WERI-Rb-1 (cell line): ENCODE data around the gene FASTK.

Source experiments
- DNase-seq: peaks from one replicate; pipeline ENCODE4 v3.0.0-alpha.2; 2020
- H3K27ac ChIP-seq: fragments of 250-450 bp; sonication (Bioruptor Pico); 2 replicates; pipeline ENCODE4 v1.5.1; 2020; ENCODE audit warnings: mild to moderate bottlenecking, moderate library complexity
- H3K27me3 ChIP-seq: fragments of 250-450 bp; sonication (Bioruptor Pico); 2 replicates; pipeline ENCODE4 v1.5.1; 2021; ENCODE audit warnings: mild to moderate bottlenecking, low read depth, moderate library complexity; ENCODE audit not compliant: insufficient read depth, severe bottlenecking
- H3K36me3 ChIP-seq: fragments of 250-450 bp; sonication (Bioruptor Pico); 2 replicates; pipeline ENCODE4 v1.5.1; 2020; ENCODE audit warnings: mild to moderate bottlenecking, moderate library complexity
- H3K4me3 ChIP-seq: 2 replicates; pipeline ENCODE4 v1.5.1; 2011; ENCODE audit warnings: low read depth, mild to moderate bottlenecking, control low read depth, low read length
- H3K9me3 ChIP-seq: fragments of 250-450 bp; sonication (Bioruptor Pico); 2 replicates; pipeline ENCODE4 v1.5.1; 2021; ENCODE audit warnings: mild to moderate bottlenecking, moderate library complexity; ENCODE audit not compliant: severe bottlenecking
- TF ChIP-seq, protein P1 (sequence below): IDR thresholded peaks from 2 replicates; pipeline ENCODE4 v1.5.1; 2011; ENCODE audit warnings: low read depth, mild to moderate bottlenecking, control low read depth, inconsistent platforms, low read length

Gene FASTK

DNA sequence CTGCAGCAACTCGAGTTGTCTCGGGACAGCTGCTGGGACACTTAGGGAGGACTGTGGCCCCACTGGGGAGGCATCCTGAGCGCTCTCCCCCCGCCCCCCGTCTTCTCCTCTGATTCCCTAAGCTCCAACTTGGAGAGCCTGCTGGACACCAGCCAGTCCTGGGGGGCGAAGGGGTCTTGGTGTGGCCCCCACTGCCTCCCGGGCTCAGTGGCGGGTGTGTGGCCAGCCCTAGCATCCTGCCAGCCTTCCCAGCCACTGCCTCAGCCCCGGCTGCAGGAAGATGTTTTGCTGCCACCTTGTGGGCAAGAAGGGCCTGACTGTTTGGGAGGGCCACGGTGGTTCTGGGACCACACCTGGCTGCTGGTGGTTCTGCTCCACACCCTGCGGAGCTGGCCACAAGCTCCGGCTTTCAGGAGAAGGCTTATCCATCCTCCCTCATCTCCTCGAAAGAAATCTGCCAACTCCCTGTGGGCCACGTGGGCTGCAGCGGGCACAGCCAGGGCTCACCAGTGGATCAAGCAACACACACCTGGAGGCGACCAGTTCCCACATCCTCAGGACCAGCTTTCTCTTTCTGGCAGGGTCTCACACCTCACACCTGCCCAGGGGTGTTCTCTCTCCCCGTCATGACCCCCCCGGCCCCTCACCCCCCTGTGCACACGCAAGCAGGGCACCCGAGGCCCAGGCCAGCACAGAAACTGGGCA is 30.5 kb upstream of the FASTK start:
- no peaks in the 10 kb centered on the region for H3K9me3 ChIP-seq
- H3K27ac ChIP-seq: no peak overlapping the region
- TF ChIP-seq, protein P1, sequence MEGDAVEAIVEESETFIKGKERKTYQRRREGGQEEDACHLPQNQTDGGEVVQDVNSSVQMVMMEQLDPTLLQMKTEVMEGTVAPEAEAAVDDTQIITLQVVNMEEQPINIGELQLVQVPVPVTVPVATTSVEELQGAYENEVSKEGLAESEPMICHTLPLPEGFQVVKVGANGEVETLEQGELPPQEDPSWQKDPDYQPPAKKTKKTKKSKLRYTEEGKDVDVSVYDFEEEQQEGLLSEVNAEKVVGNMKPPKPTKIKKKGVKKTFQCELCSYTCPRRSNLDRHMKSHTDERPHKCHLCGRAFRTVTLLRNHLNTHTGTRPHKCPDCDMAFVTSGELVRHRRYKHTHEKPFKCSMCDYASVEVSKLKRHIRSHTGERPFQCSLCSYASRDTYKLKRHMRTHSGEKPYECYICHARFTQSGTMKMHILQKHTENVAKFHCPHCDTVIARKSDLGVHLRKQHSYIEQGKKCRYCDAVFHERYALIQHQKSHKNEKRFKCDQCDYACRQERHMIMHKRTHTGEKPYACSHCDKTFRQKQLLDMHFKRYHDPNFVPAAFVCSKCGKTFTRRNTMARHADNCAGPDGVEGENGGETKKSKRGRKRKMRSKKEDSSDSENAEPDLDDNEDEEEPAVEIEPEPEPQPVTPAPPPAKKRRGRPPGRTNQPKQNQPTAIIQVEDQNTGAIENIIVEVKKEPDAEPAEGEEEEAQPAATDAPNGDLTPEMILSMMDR: peak; percentile 93
- H3K36me3 ChIP-seq: peaks cover 18% of the 10 kb centered on the region
- DNase-seq: peak; percentile 72
- no peak overlapping the region for H3K4me3 ChIP-seq
- no peaks in the 10 kb centered on the region for H3K27me3 ChIP-seq

DNA sequence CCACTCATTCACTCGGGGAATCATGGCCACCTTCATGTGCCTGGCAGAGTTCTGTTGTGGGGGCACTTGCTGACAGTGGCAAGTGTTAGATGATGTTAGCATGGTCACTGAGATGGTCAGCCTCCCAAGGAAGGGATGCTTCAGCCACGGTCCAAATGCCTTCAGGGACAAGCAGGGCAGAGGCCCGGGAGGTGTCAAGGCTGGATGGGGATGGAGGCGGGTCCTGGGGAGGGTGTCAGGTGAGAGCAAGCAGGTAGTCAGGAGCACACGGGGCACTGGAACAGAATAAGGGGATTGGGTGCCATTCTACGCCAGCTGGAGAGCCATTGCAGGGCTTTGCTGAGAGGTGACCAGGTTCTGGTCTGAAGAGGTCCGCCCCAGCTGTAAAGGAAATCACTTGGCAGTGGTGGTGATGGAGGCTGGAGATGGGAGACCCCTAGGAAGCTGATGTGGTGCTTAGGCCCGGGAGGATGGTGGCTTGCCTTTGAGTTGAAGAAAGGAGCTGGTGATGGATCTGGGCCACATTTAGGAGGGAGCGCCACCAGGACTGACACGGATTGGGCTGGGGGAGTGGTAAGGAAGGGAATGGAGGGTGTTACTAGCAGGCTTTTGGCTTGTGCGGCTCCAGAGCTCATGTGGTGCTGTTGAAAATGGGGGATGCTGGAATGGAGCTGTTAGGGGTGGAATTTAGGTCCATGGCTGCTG is 29.8 kb upstream of the FASTK start:
- Histone ChIP-seq H3K9me3 (no peaks in the 10 kb centered on the region), H3K27ac (no peak overlapping the region), H3K36me3 (peaks cover 20% of the 10 kb centered on the region), H3K27me3 (no peaks in the 10 kb centered on the region), H3K4me3 (no peak overlapping the region)
- TF ChIP-seq, protein P1: no peak
- no peak for DNase-seq

DNA sequence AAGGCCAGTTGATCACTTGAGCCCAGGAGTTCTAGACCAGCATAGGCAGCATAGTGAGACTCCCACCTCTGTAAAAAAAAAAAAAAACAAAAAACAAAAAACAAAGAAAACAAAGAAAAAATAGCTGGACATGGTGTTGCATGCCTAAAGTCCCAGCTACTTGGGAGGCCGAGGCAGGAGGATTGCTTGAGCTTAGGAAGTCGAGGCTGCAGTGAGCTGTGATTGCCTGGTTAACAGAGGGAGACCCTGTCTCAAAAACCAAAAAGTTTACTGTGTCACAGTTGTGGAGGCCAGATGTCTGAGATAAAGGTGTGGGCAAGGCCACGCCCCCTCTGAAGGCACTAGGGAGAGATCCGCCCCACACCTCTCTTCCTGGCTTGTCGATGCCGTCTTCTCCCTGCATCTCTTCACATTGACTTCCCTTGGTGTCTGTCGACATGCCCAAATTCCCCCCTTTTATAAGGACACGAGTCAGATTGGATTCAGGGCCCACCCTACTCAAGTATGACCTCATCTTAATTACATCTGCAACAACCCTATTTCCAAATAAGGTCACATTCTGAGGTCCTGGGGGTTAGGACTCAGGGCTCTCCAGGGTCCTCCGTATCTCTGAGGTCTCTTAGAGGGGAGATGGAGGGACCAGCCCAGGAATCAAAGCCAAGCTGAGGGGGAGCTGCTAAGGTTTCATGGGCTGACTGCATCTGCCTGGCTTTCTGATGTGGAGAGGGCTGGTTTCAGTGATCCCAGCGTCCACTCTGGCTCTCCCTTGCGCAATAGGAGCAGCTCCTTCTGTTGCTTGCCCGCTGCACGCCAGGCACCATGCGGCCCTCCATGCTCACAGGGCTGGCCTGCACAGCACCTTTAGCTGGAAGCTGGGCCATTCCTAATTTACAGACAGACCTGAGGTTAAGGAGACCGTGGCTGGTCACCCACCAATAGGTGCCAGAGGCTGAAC is 28.8 kb upstream of the FASTK start:
- Histone ChIP-seq H3K36me3 (peaks cover 26% of the 10 kb centered on the region), H3K9me3 (no peaks in the 10 kb centered on the region), H3K27ac (no peak overlapping the region), H3K27me3 (no peaks in the 10 kb centered on the region), H3K4me3 (no peak overlapping the region)
- no peak for DNase-seq
- TF ChIP-seq, protein P1: no peak

DNA sequence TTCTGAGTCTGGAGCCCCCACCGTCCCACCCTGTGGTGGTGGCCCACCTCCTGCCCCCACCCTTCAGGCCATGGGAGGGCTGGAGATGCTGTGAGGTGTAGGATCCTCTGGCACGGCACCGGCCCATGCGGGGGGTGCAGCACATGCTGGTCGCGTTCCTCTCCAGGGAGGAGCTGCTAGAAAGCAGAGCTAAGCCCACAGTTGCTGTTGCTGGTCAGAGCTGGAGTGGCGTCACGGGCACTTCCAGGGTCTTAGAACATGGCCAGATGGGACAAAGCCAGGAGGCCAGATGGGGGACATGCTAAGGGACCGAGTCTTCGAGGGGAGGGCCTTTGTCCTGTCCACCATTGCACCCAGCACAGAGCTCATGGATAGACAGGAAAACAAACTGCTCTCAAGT is 27.3 kb upstream of the FASTK start:
- Histone ChIP-seq H3K4me3 (no peak overlapping the region), H3K27ac (peak overlapping the region; percentile 64), H3K27me3 (no peaks in the 10 kb centered on the region), H3K9me3 (no peaks in the 10 kb centered on the region), H3K36me3 (peaks cover 23% of the 10 kb centered on the region)
- TF ChIP-seq, protein P1: no peak
- peak; percentile 79 for DNase-seq

DNA sequence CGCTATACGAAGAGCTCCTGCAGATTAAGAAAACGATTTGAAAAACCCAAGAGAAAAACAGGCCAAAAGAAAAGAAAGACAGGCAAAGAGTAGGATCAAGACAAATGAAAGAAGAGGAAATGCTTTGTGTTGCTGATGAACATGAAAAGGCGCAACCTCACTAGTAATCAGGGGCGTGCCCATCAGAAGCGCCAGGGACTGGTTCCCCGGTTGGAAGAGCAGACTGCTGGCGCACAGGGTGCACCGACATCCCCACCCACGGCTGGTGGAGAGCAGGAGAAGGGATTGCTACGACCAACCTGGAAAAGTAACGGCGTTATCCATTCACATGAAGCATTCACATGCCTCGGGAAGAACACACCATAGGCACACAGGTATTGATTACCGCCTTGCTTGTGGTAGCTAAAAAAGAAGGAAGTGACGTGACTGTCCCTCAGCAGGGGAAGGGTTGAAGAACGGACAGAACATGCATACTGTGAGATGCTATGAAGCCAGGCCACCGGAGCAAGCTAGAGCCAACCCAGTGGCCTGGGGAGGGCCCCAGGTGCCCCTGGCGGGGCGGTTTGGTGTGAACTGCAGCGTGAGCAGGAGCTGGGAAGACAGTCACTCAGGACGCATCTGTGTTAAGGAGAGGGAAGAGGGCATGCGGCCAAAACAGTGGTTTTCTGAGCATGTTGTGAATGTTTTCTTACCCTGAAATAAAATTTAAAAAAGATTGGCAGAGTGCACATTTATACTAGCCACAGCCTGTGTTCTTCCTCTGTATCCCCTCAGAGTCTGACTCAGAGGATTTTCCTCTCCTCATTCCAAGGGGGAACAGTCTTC is 24.0 kb upstream of the FASTK start:
- Histone ChIP-seq H3K4me3 (no peak overlapping the region), H3K9me3 (no peaks in the 10 kb centered on the region), H3K27me3 (no peaks in the 10 kb centered on the region), H3K36me3 (peaks cover 25% of the 10 kb centered on the region), H3K27ac (no peak overlapping the region)
- TF ChIP-seq, protein P1: no peak
- DNase-seq: no peak
